Measurements from ENCODE around the gene CLDN25.

CLDN25 gene

DNA sequence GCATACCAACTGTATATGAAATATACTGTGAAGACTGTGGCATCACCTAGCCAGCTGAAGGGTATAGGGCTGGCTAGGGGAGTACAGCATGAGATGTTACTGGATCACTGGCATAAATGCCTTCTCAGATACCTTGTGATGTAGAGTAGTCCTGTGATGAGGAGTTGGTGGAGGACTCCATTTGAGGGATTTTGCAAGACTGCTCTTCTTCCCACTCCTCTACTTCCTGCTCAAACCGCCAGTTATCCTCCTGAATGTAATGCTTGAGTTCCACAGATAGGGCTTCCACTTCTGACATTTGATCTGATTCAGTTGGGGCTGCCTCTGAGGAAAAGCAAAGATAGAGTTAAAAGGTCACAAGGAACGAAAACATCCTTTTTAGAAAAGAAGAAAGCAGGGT is 29.3 kb downstream of the CLDN25 start:
- no peak for DNase-seq (ENCODE audit: low spot score)

DNA sequence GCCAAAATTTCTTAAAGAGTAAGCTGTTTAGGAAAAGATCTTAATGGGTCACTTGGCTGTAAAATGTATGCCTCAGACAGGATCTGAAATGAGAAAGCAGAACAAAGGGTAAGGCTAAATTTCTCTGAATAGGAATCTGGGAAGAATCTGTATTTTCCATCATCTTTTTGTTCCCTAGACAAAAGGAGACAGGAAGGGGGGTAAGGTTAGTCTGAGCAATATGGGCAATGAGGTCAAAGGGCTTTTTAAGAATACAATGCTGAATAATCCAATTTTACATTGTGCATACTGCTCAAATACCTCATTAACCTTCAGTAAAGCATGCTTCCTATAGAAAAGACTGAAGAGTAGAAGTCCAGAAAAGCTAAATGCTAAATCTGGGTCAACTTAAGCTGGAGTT is 34.6 kb downstream of the CLDN25 start:
- no peak for DNase-seq (ENCODE audit: low spot score)

DNA sequence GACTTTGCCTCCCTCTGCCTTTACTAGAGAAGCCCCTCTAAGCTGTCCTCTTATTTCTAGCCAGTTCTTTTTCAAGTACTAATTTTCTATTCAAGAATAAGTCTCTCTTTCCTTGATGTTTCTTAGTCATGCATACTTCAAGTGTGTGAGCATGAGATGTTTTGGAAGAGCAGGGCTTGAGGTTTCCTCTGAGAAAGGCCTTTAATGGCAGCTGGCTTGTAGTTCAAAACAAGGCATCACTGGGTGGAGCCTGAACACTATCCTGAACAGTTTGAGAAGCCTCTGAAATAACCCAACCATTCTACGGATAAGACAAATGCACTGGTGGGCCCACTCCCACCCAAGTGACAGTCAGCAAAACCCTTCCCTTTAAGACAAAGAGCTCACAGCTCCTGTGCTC is 37.6 kb downstream of the CLDN25 start:
- DNase-seq (ENCODE audit: low spot score): no peak

DNA sequence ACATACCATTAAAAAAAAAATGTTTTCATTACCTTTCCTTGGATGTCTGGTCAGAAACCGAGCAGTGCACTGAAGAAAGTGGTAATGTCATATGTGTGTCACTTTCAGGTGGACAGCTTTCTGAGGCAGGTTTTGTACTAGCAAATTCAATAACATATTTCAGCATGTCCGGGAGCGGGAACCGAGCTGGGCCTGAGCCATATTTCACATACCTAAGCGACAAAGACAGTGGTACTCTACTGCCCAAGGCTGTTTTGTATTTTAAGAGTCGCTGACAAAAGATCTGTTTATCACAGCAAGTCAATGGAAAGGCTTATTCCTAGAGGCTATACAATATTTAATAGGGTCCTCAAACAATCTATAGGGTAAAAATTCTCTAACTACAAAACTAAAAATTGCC is 38.0 kb downstream of the CLDN25 start:
- no peak for DNase-seq (ENCODE audit: low spot score)

DNA sequence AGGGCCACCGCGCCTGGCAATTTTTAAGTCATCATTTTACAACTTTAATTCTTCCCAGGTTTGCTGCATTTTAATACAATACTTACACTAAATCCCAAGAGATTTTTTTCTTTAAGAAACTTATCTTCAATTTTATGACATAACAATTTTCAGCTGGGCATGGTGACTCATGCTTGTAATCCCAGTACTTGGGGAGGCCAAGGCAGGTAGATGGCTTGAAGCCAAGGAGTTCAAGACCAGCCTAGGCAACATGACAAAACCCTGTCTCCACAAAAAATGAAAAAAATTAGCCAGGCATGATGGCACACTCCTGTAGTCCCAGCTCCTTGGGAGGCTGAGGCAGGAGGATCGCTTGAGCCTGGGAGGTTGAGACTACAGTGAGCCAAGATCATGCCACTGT is 38.8 kb downstream of the CLDN25 start:
- no peak for DNase-seq (ENCODE audit: low spot score)

DNA sequence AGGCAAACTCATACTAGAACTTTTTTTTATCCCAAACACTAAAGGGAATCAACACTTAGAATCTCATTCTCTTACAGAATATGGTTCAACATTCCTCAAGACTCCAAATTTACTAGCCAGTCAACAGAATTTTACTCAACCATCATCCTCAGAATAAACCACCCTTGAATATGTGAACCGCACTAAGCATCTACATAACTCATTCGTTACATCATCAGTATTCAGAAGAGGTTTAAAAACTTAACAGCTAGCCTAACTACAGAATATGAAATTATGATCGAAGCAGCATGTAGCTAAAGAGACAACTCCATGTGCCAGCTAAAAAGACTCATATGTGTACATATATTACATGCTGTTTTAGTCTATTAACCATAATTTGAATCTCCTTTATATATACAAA is 47.9 kb downstream of the CLDN25 start:
- no peak for DNase-seq (ENCODE audit: low spot score)

DNA sequence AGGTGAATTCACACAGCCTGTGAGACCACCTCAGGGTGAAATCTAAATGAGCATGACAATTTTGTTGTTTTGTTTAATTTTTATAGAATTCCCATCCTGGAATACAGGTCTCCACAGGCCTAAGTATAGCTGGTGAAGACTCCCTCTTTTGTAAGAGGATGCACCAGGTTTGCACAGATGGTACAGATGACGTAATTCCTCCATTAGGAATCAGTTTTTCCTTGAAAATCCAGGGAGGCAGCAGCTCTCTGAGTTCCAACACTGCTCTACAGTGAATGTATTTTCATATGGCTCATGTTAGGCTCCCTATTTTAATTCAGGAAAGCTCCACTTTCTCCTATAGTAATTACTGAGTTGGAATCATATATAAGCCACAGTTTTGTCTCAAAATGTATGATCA is 48.6 kb downstream of the CLDN25 start:
- DNase-seq (ENCODE audit: low spot score): no peak

DNA sequence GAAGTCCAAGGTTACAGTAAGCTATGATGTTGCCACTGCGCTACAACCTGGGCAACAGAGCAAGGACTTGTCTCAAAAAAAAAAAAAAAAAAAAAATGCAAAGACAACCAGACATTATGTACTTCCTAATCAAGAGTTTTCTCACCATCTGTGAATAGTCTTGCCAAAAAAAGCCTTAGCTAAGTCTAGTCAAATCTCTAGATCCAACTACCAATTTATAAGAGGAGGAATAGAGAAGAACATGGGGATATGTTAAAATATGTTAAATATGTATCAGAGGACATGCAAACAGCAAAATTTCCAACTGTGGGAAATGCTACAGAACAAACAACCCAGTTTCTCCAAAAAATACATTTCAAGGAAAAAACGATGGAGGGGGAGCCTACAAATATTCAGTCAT is 50.2 kb downstream of the CLDN25 start:
- no peak for DNase-seq (ENCODE audit: low spot score)
